ENCODE measurements around the gene GH2.
"Not testable (repeated sequence)": the region's sequence is repeated elsewhere in the genome, so short reads cannot be mapped to it uniquely, and the experiment has no call there.

- TF ChIP-seq, protein P1, sequence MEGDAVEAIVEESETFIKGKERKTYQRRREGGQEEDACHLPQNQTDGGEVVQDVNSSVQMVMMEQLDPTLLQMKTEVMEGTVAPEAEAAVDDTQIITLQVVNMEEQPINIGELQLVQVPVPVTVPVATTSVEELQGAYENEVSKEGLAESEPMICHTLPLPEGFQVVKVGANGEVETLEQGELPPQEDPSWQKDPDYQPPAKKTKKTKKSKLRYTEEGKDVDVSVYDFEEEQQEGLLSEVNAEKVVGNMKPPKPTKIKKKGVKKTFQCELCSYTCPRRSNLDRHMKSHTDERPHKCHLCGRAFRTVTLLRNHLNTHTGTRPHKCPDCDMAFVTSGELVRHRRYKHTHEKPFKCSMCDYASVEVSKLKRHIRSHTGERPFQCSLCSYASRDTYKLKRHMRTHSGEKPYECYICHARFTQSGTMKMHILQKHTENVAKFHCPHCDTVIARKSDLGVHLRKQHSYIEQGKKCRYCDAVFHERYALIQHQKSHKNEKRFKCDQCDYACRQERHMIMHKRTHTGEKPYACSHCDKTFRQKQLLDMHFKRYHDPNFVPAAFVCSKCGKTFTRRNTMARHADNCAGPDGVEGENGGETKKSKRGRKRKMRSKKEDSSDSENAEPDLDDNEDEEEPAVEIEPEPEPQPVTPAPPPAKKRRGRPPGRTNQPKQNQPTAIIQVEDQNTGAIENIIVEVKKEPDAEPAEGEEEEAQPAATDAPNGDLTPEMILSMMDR (IDR thresholded peaks at IDR 0.05; ENCODE audit: low read length): not testable (repeated sequence)
- TF ChIP-seq EZH2 (IDR thresholded peaks at IDR 0.05; ENCODE audit: borderline replicate concordance, low read length): not testable (repeated sequence)
Observed at GRCh38 chr17:63915753-63916152, 34.0 kb upstream of the GH2 start.

Measured in OCI-LY1 (cell line).